K562 (cell line): Measurements from ENCODE around the gene TAF11. TPM values are rescaled to one million over a fixed set of nuclear protein-coding genes. Genes with fewer than 3 reads are reported as not detected.

Experiments
- EGR1 ChIP-seq: fragments of 450-650 bp; conservative IDR thresholded peaks from 2 replicates; pipeline ENCODE4 v1.6.1; 2017; ENCODE audit warnings: mild to moderate bottlenecking
- GABPB2 ChIP-seq: fragments of 250-450 bp; sonication (Bioruptor Pico); conservative IDR thresholded peaks from 2 replicates; pipeline ENCODE4 v1.5.1; 2021; ENCODE audit warnings: mild to moderate bottlenecking
- KLF1 ChIP-seq: fragments of 450-650 bp; IDR thresholded peaks from 2 replicates; pipeline ENCODE4 v1.6.1; 2016; ENCODE audit warnings: missing genetic modification characterization, missing compliant biosample characterization
- KLF6 ChIP-seq: fragments of 250-450 bp; sonication (Bioruptor Pico); IDR thresholded peaks from 2 replicates; pipeline ENCODE4 v1.4.0; 2020; ENCODE audit warnings: mild to moderate bottlenecking, moderate library complexity, borderline replicate concordance
- MAZ ChIP-seq, 2 experiments: fragments of 450-650 bp in 1 of 2; sonication (generic) in 1 of 2; formaldehyde crosslinking; IDR thresholded peaks in 1 of 2; conservative IDR thresholded peaks in 1 of 2; 2 replicates each; pipeline versions ENCODE4 v1.4.0 to v1.5.0; 2020; ENCODE audit warnings: mild to moderate bottlenecking in 1 of 2, missing genetic modification reagents in 1 of 2
- PTRF ChIP-seq: fragments of 450-650 bp; IDR thresholded peaks from 2 replicates; pipeline ENCODE4 v1.6.1; 2016; ENCODE audit warnings: mild to moderate bottlenecking, missing genetic modification characterization, missing compliant biosample characterization
- SMAD1 ChIP-seq: fragments of 150-350 bp; IDR thresholded peaks from 2 replicates; pipeline ENCODE4 v1.6.1; 2014; ENCODE audit warnings: low read length, low read depth; ENCODE audit not compliant: partially characterized antibody
- ZNF436 ChIP-seq: fragments of 250-450, 450-650 bp; sonication (Bioruptor Pico); formaldehyde crosslinking; IDR thresholded peaks from 2 replicates; pipeline ENCODE4 v1.7.0; 2020; ENCODE audit warnings: mild to moderate bottlenecking
- polyA plus RNA-seq, 8 experiments: library from polyadenylated mRNA; depleted of rRNA in 4 of 8; stranded (reverse) in 5 of 8; unstranded in 3 of 8; fragments of >200 nt; fragmentation: Nextera tagmentation in 2 of 8; fragmentation: Illumina TruSeq in 1 of 8; extraction: Ambion mirVana in 2 of 8; extraction: Trizol in 1 of 8; gene quantifications; 2 replicates each; pipeline versions ENCODE4 v1.2.1 to v1.2.3, GENCODE V29; 2011 to 2014; ENCODE audit warnings: inconsistent platforms in 1 of 8, missing spikeins in 1 of 8
- total RNA-seq, 7 experiments: library from RNA; depleted of rRNA in 6 of 7; stranded (reverse); fragments of >200 nt in 6 of 7; fragmentation: Illumina TruSeq in 2 of 7; extraction: Trizol in 2 of 7; gene quantifications; 2 replicates each; pipeline versions ENCODE4 v1.2.1 to v1.2.3, GENCODE V29; 2011 to 2021; ENCODE audit warnings: low replicate concordance in 1 of 7
- TF ChIP-seq, protein P1 (sequence below): fragments of 200-600 bp; sonication (generic); IDR thresholded peaks from one replicate; pipeline ENCODE4 v1.6.1; 2012; ENCODE audit warnings: mild to moderate bottlenecking, low read depth, low read length, inconsistent platforms
- TF ChIP-seq, protein P2 (sequence below): fragments of 450-650 bp; formaldehyde crosslinking; IDR thresholded peaks from 2 replicates; pipeline ENCODE4 v1.4.0; 2020; ENCODE audit warnings: mild to moderate bottlenecking, moderate library complexity

The TAF11 gene
- total and polyA plus RNA-seq, 9 of the 15 experiments (the other 6 are each of a cell fraction or from before 2014, with no cell fraction given): 40.9 to 91.9 (median 71.9) TPM

DNA sequence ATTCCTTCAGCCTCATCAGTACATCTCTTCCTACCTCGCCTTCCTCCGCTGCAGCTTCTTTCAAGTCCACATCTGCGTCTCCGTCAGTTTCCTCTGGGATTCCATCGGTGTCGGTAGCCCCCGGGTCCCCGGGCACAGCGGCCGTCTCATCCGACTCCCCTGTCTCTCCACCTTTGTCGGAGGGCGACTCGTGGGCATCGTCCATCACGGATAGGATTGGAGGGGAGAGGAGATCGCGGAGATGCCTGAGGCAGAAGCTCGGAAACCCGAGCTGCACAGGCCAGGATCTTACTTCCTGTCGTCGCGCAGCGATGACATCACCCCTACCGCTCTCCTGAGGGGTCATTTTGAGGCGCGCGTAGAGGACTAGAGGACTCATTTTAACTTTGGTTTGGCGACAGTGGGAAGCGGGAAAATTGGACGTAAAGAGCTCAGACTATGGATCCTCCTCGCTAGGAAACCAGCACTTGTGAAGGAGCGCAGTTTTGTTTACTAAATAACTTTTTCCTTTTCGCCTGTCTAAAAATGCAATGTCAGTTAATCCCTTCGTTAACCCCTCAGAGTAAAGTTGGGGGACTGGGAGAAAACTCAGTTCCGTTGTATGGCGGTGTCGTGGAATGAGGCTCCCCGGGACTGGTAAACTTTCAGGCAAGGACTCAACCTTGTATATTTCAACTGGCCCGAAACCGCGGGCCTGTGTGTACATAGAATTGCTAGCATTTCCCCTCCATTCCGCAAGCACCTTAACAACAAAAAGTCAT lies at the start of gene TAF11 (continued):
- TF ChIP-seq, protein P1, sequence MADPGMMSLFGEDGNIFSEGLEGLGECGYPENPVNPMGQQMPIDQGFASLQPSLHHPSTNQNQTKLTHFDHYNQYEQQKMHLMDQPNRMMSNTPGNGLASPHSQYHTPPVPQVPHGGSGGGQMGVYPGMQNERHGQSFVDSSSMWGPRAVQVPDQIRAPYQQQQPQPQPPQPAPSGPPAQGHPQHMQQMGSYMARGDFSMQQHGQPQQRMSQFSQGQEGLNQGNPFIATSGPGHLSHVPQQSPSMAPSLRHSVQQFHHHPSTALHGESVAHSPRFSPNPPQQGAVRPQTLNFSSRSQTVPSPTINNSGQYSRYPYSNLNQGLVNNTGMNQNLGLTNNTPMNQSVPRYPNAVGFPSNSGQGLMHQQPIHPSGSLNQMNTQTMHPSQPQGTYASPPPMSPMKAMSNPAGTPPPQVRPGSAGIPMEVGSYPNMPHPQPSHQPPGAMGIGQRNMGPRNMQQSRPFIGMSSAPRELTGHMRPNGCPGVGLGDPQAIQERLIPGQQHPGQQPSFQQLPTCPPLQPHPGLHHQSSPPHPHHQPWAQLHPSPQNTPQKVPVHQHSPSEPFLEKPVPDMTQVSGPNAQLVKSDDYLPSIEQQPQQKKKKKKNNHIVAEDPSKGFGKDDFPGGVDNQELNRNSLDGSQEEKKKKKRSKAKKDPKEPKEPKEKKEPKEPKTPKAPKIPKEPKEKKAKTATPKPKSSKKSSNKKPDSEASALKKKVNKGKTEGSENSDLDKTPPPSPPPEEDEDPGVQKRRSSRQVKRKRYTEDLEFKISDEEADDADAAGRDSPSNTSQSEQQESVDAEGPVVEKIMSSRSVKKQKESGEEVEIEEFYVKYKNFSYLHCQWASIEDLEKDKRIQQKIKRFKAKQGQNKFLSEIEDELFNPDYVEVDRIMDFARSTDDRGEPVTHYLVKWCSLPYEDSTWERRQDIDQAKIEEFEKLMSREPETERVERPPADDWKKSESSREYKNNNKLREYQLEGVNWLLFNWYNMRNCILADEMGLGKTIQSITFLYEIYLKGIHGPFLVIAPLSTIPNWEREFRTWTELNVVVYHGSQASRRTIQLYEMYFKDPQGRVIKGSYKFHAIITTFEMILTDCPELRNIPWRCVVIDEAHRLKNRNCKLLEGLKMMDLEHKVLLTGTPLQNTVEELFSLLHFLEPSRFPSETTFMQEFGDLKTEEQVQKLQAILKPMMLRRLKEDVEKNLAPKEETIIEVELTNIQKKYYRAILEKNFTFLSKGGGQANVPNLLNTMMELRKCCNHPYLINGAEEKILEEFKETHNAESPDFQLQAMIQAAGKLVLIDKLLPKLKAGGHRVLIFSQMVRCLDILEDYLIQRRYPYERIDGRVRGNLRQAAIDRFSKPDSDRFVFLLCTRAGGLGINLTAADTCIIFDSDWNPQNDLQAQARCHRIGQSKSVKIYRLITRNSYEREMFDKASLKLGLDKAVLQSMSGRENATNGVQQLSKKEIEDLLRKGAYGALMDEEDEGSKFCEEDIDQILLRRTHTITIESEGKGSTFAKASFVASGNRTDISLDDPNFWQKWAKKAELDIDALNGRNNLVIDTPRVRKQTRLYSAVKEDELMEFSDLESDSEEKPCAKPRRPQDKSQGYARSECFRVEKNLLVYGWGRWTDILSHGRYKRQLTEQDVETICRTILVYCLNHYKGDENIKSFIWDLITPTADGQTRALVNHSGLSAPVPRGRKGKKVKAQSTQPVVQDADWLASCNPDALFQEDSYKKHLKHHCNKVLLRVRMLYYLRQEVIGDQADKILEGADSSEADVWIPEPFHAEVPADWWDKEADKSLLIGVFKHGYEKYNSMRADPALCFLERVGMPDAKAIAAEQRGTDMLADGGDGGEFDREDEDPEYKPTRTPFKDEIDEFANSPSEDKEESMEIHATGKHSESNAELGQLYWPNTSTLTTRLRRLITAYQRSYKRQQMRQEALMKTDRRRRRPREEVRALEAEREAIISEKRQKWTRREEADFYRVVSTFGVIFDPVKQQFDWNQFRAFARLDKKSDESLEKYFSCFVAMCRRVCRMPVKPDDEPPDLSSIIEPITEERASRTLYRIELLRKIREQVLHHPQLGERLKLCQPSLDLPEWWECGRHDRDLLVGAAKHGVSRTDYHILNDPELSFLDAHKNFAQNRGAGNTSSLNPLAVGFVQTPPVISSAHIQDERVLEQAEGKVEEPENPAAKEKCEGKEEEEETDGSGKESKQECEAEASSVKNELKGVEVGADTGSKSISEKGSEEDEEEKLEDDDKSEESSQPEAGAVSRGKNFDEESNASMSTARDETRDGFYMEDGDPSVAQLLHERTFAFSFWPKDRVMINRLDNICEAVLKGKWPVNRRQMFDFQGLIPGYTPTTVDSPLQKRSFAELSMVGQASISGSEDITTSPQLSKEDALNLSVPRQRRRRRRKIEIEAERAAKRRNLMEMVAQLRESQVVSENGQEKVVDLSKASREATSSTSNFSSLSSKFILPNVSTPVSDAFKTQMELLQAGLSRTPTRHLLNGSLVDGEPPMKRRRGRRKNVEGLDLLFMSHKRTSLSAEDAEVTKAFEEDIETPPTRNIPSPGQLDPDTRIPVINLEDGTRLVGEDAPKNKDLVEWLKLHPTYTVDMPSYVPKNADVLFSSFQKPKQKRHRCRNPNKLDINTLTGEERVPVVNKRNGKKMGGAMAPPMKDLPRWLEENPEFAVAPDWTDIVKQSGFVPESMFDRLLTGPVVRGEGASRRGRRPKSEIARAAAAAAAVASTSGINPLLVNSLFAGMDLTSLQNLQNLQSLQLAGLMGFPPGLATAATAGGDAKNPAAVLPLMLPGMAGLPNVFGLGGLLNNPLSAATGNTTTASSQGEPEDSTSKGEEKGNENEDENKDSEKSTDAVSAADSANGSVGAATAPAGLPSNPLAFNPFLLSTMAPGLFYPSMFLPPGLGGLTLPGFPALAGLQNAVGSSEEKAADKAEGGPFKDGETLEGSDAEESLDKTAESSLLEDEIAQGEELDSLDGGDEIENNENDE: no peak
- TF ChIP-seq MAZ (CRISPR knock-in tag; conservative IDR thresholded peaks at IDR 0.05 in 1 of 2, IDR thresholded peaks at IDR 0.05 in 1 of 2): peak; percentile 72 to 86; a peak in 3 of 4 replicates
- no peak for TF ChIP-seq GABPB2 (CRISPR knock-in tag)
- TF ChIP-seq, protein P2, sequence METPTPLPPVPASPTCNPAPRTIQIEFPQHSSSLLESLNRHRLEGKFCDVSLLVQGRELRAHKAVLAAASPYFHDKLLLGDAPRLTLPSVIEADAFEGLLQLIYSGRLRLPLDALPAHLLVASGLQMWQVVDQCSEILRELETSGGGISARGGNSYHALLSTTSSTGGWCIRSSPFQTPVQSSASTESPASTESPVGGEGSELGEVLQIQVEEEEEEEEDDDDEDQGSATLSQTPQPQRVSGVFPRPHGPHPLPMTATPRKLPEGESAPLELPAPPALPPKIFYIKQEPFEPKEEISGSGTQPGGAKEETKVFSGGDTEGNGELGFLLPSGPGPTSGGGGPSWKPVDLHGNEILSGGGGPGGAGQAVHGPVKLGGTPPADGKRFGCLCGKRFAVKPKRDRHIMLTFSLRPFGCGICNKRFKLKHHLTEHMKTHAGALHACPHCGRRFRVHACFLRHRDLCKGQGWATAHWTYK (CRISPR knock-in tag): peak; percentile 81; the same call in 1 of the 2 replicates
- peak; percentile 83 for TF ChIP-seq SMAD1
- TF ChIP-seq EGR1: no peak
- no peak for TF ChIP-seq KLF6 (CRISPR knock-in tag)
- peak; percentile 74 for TF ChIP-seq KLF1 (tag)
- no peak for TF ChIP-seq ZNF436 (CRISPR knock-in tag)
- TF ChIP-seq PTRF (tag): no peak
